ENCODE results near the gene SBK3. TPM values are rescaled to one million over a fixed set of nuclear protein-coding genes. Genes with fewer than 3 reads are reported as not detected.

SBK3 gene
- 3.3 and 15.1 TPM in 2 replicates for total RNA-seq (ENCODE audit: low replicate concordance)

- H3K4me2 ChIP-seq = peak within 1 kb of the TSS; percentile 49
- H3K4me3 Mint-ChIP-seq = peak within 1 kb of the TSS; percentile 3
- no peaks in the 10 kb centered on the region for H3K27me3 ChIP-seq
- no peaks in the 10 kb centered on the region for H3K9me3 ChIP-seq (ENCODE audit: low read depth)
- H3F3A ChIP-seq (ENCODE audit: low read depth) = peaks cover 24% of the 10 kb centered on the region
- H3K27me3 Mint-ChIP-seq (ENCODE audit: insufficient read depth, low read depth) = peaks cover 11% of the 10 kb centered on the region
- H3K4me1 ChIP-seq = peaks cover 40% of the 10 kb centered on the region
- H2AFZ ChIP-seq (replicated peaks) = peak within 1 kb of the TSS; percentile 57
- H3K4me3 ChIP-seq = no peak within 1 kb of the TSS
- H3K4me1 Mint-ChIP-seq = peaks cover 34% of the 10 kb centered on the region
- DNase-seq (ENCODE audit: low spot score) = no peak
- TF ChIP-seq EZH2 (IDR thresholded peaks at IDR 0.05) (no peak), CTCF (IDR thresholded peaks at IDR 0.05) (no peak), EZH2phosphoT487 (IDR thresholded peaks at IDR 0.05) (no peak)
- no peaks in the 10 kb centered on the region for H3K36me3 ChIP-seq
- H3K9me3 Mint-ChIP-seq = peaks cover 8% of the 10 kb centered on the region
- H3K36me3 Mint-ChIP-seq = peaks cover 3% of the 10 kb centered on the region
- peak within 1 kb of the TSS; percentile 32 for H3K9ac ChIP-seq
- peak within 1 kb of the TSS; percentile 91 for H3K27ac Mint-ChIP-seq
- no peak within 1 kb of the TSS for H3K27ac ChIP-seq
- H3K79me2 ChIP-seq (ENCODE audit: low read depth) = no peaks in the 10 kb centered on the region
- H4K20me1 ChIP-seq (ENCODE audit: low read depth) = no peaks in the 10 kb centered on the region
Measured at GRCh38 chr19:55545443-55545842, at the start of gene SBK3. Gene SBK3 (minus strand): TSS chr19:55545543. CDS start chr19:55545543, 0 bp downstream.

GRCh38 chr19:55593096-55593772, 47.9 kb upstream of the SBK3 start:
- peaks cover 17% of the 10 kb centered on the region for H3K36me3 ChIP-seq
- no peak for DNase-seq (ENCODE audit: low spot score)

GRCh38 chr19:55592391-55593090, 47.2 kb upstream of the SBK3 start:
- no peaks in the 10 kb centered on the region for H4K20me1 ChIP-seq (ENCODE audit: low read depth)
- H3K4me2 ChIP-seq = no peak overlapping the region
- DNase-seq (ENCODE audit: low spot score) = no peak
- Mint-ChIP-seq H3K27me3 (ENCODE audit: insufficient read depth, low read depth) (peaks cover 2% of the 10 kb centered on the region), H3K4me1 (peaks cover 28% of the 10 kb centered on the region), H3K4me3 (no peak overlapping the region), H3K9me3 (peaks cover 5% of the 10 kb centered on the region), H3K27ac (no peak overlapping the region), H3K36me3 (peaks cover 36% of the 10 kb centered on the region)
- H3K9ac ChIP-seq = no peak overlapping the region
- H3K4me3 ChIP-seq = no peak overlapping the region
- no peak overlapping the region for H2AFZ ChIP-seq (replicated peaks)
- peaks cover 16% of the 10 kb centered on the region for H3K4me1 ChIP-seq
- H3K27ac ChIP-seq = no peak overlapping the region
- H3K27me3 ChIP-seq = no peaks in the 10 kb centered on the region
- peaks cover 7% of the 10 kb centered on the region for H3K79me2 ChIP-seq (ENCODE audit: low read depth)
- H3F3A ChIP-seq (ENCODE audit: low read depth) = peaks cover 35% of the 10 kb centered on the region
- TF ChIP-seq EZH2phosphoT487 (IDR thresholded peaks at IDR 0.05) (no peak), EZH2 (IDR thresholded peaks at IDR 0.05) (no peak), CTCF (IDR thresholded peaks at IDR 0.05) (no peak)
- H3K36me3 ChIP-seq = peaks cover 17% of the 10 kb centered on the region
- no peaks in the 10 kb centered on the region for H3K9me3 ChIP-seq (ENCODE audit: low read depth)

More at GRCh38 chr19:55593096-55593772, 47.9 kb upstream of the SBK3 start:
- TF ChIP-seq EZH2phosphoT487 (IDR thresholded peaks at IDR 0.05) (no peak), CTCF (IDR thresholded peaks at IDR 0.05) (no peak), EZH2 (IDR thresholded peaks at IDR 0.05) (no peak)
- Histone ChIP-seq H3K27ac (no peak overlapping the region), H3K4me1 (peaks cover 19% of the 10 kb centered on the region), H3K27me3 (no peaks in the 10 kb centered on the region), H3K4me2 (no peak overlapping the region), H4K20me1 (ENCODE audit: low read depth) (no peaks in the 10 kb centered on the region), H3K9me3 (ENCODE audit: low read depth) (no peaks in the 10 kb centered on the region), H3F3A (ENCODE audit: low read depth) (peaks cover 40% of the 10 kb centered on the region), H3K4me3 (no peak overlapping the region), H2AFZ (replicated peaks) (no peak overlapping the region), H3K9ac (no peak overlapping the region), H3K79me2 (ENCODE audit: low read depth) (peaks cover 14% of the 10 kb centered on the region)
- Mint-ChIP-seq H3K36me3 (peaks cover 40% of the 10 kb centered on the region), H3K4me3 (no peak overlapping the region), H3K4me1 (peaks cover 33% of the 10 kb centered on the region), H3K27me3 (ENCODE audit: insufficient read depth, low read depth) (peaks cover 2% of the 10 kb centered on the region), H3K27ac (peak overlapping the region; percentile 81), H3K9me3 (peaks cover 5% of the 10 kb centered on the region)

Measured in neural progenitor cell (in vitro differentiated cells).